Activated CD4-positive, alpha-beta T cell treated with anti-CD3 and anti-CD28 coated beads, Interleukin-2, amount 50 U/mL, for 24 hours (primary cell): Measurements from ENCODE around the gene ZNF154.

Source experiments
- DNase-seq, 2 donors: peaks; one replicate each; pipeline ENCODE4 v3.0.0-alpha.2; 2020; ENCODE audit warnings: low read depth in 1 of 2, low spot score in 1 of 2

The ZNF154 gene

DNA sequence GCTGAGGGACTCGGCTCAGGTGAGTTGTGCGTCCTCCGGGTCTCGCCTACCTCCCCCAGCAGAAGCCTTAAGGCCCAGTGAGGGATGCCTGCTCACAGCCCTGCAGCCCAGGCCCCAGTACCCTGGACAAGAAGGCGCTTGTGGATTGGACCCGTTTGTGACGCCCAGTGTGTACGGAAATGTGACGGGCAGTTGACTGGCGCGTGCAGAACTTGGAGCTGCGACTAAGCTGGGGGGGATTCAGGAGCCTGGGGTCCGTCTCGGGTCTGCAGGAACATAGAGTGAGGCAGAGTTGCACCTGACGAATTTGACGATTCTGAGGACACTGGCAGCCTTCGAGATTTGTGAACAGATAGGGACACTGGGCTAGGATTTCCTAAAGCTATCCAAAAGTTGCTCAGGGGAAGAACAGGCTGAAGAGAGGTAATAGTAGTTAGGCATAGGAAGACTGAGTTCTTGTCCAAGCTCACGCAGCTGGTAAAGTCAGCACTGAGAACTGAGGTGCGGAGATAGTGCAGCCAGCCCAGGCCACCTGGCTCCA is 26.7 kb downstream of the ZNF154 start:
- DNase-seq, result no peak

DNA sequence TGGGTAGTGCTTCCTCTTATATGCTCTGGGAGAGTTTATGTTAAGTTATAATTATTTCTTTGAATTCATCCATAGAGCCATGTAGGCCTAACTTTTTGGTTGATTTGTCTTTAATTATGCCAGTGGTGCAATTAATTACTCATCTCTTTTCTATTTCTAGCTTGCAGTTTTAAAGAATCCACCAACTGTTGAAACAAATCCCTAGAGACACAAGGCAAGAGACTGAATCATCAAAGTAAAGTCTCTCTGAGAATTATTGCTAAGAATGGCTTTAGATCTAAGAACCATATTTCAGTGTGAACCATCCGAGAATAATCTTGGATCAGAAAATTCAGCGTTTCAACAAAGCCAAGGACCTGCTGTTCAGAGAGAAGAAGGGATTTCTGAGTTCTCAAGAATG is 33.1 kb downstream of the ZNF154 start:
- no peak for DNase-seq

DNA sequence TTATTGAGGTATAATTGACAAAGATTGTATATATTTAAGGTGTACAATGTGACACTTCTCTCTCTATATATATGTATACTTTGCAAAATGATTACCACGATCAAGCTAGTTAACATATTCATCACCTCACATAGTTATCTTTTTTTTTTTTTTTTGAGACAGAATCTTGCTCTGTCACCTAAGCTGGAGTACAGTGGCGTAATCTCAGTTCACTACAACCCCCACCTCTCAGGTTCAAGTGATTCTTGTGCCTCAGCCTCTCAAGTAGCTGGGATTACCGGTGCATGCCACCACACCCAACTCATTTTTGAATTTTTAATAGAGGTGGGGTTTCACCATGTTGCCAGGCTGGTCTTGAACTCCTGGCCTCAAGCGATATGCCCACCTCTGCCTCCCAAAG is 36.5 kb downstream of the ZNF154 start:
- DNase-seq, result no peak

DNA sequence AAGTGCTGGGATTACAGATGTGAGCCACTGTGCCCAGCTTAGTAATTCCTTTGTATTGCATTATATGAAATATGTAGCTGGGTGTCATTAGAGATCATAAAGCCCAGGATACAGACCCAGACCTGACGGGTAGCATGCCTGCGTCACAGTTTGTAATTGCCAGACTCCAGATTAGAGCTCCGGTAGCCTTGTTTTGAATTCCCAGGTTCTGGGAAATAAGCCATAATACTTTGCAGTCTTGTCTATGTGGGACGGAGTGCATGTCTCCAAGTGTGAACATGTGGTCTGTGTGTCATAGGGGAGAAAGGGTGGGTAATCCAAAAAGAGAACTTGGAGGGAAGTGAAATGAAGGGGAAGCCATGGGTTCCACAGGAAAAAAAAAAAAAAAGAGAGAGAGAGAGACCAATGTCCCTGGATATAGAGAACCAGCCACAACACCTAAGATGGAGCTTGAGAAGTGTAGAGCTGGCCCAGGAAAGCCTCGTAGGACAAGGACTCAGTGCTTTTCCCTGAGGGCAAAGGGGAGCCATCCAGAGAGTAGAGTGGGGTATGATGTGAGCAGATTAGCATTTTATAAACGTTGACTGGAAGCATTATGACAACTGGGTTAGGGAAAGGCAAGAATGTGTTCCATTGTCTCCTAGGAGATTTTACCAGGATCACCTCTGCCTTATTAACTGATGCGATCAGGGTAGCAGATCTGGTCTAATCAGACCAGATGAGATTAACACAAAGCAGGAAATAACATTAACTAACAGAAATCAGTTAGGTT is 37.7 kb downstream of the ZNF154 start:
- no peak for DNase-seq

DNA sequence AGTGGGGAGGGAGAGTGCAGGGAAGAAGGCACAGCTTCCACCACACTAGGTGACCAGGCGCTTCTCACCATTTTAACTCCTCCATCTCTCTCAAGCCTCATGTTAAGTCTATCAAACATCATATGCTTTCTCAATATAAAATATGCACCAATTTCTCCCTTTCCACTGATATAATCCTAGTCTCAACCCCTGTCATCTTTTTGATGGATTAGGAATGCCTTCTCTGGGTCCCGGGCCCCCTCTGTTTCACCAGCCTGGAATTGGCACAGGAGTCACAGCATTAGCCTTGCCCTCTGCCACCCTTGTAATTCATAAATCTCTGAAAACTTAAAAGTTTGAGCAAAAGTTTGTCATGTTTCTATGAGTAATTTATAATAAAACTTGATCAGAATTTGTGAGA is 40.4 kb downstream of the ZNF154 start, which contains the start of gene ZSCAN4:
TSS of gene ZSCAN4 (plus strand) at position 301 of the 400 bp plus-strand sequence. CDS start 7,211 bp downstream, outside the sequence.
- DNase-seq, result no peak

DNA sequence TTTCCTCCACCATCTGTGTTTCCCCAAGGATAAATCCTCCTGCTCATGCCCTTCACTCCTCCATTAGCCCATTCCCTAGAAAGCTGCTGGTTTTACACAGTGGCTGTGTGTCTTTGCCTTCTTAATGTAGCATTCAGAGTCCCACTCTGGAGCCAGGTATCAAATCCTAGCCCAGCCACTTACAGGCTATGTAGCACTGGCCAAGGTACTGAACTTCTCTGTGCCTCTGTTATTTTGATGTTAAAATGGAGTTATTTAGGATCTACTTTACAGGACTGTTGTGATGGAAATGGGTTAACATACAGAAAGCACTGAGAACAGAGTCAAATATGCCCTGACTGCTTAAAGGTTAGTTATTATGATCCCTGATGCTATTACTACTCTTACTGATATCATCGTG is 41.8 kb downstream of the ZNF154 start:
- DNase-seq, result no peak

DNA sequence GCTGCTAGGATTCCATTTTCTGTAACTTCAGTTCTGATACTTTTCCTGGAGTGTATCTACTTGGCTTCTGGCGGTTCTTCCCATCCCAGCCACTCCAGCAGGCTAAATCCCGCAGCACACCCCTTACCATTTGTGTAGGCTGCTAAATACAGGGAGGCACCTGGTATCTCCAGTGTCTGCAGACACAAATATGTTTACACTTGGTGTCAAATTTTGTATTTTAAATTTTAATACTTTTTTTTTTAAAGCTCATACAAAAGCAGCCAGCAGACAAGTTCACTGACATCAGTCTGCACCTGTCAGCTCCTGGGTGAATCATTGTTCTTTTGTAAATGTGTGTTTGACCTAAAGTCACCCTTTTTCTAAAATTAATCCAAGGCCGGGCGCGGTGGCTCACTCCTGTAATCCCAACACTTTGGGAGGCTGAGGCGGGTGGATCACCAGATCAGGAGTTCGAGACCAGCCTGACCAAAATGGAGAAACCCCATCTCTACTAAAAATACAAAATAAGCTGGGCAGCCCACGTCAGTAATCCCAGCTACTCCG is 43.7 kb downstream of the ZNF154 start:
- DNase-seq, result no peak

DNA sequence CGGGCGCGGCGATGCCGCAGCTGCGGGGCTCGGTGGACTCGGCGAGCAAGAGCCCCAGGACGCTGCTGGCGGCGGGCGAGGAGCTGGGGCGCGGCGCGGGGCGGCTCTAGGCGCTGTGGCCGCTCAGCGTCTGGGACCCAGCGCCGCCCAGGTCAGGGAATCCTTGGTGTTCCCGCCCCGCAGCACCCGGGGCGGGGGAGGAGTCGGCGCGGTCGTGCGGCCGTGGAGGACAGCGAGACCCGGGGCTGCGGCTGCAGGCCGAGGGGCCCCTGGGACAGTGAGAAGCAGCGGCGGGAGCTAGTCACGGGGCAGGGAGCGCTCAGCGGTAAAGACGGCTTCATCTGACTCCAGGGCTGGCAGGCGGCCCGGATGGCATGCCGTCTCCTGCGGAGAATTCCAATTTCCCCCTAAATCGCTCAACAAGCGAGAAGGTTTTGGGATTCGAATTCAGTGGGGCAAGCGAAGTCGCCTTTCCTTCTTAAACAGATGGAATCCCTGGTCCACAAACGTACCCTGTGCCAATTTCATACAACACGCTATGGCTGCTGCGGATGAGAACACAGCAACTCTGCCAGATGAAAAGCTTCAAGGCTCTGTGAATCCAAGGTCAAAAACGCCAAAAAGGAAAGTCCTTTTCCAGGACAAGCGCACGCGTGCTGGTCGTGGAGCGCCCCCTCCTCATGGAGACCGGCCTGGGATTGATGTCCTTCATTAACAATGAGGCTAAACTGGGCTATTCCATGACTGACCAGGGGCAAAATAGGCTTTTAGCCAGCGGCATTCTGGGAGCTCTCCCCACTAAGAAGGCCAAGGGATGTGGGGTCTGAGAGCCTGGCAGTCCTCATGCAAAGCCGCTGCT is 44.5 kb downstream of the ZNF154 start:
- no peak for DNase-seq

DNA sequence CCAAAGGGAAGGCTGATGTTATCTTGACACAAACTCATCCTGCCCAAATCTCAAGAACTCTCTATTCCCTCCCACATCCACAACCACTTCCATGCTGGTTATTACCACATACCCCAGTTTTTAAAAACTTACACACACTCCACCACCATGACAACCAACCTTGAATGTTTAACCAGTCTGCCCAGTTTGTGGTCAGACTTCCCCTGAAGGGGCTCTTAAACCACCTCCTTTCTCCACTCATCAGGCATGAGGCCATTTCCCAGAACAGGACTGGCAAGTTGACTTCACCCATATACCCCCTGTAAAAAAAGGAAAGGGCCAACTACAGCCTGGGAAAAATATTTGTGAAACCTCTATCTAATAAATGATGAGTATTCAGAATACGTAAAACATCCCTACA is 52.7 kb downstream of the ZNF154 start:
- DNase-seq, result no peak

DNA sequence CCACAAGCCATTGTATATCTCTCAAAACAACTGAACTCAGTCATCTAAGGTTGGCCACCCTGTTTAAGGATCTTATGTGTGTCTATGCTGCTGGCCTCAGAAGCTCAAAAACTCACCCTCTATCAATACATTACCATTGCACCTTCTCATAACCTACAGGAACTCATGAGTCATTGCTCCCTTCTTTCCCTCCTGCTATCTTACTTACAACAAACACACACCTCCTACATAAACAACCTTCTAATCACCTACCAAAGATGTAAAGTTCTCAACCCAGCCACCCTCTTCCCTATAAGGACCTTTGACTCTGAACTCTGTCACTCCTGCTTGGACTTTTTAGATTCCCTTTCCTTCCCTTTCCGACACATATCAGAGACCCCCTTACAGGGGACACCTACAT is 53.6 kb downstream of the ZNF154 start:
- DNase-seq, result no peak

DNA sequence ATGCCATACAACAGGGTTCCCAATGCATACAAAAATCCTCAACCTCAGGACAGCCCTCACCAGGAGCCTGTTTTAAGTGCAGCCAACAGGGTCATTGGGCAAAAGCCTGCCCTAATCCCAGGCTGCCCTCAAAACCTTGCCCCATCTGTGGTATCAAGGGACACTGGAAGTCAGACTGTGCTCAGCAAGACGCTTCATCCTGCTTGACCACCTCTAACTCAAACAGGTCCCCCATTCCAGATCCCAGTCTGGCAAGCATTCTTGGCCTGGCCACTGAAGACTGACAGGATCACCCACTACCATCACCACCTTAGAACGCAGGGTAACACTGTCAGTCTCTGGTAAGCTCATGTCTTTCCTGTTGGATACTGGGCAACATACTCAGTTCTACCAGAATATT is 55.3 kb downstream of the ZNF154 start:
- no peak for DNase-seq

DNA sequence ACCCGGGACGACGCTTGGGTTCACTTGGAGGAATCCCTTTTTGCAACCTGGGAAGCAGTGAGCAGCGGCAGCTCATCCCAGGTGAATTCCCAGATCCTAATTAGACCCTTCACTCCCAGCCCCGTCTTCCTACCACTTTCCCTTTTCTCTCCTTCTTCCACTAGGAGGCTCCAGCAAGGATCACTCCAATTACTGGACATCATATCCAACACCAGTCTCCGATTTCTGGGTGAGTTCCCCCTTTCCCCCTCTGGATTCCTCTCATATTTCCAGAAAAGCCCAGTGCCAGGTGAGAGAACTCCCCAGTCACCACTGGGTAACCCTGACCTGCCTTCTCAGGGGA is 57.4 kb downstream of the ZNF154 start:
- no peak for DNase-seq

DNA sequence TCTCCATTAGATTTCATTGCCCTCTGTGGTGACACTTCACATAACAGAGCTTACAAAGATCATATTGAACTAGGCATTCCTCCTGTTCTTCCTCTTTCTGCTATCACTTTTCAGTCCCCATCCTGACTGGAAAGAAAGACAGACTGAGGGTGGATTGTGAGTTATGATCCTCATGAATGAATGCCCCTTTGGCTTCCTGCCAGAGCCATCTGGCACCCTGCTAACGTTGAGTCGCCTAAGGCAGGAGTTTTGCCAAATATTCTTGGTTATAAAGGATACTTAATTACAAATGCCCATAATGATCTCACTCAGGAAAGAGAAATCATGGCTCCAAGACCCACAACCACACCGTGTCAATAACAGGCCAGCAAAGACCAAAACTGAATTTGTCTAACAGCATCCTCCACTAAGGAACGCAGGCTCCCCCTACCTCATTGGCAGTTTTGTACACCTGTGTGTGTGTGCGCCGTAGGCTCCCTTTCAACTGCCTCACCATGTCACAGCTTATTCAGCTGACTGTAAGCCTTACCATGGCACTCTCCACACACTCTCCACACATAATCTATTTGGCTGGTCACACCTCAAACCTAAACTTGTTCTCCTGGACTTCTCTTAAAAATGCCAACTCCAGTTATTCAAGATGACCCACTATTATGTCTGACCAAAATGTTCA is 60.5 kb downstream of the ZNF154 start:
- no peak for DNase-seq
